NCI-H446 treated with DMSO at 0.1 percent for 48 hours (cell line): ENCODE measurements around the gene EVL.
"Not testable (repeated sequence)": the region's sequence is repeated elsewhere in the genome, so short reads cannot be mapped to it uniquely, and the experiment has no call there.

Source experiments
- DNase-seq: peaks from one replicate; lab custom pipeline; 2025; lab: John Stamatoyannopoulos, UW

Gene EVL

DNA sequence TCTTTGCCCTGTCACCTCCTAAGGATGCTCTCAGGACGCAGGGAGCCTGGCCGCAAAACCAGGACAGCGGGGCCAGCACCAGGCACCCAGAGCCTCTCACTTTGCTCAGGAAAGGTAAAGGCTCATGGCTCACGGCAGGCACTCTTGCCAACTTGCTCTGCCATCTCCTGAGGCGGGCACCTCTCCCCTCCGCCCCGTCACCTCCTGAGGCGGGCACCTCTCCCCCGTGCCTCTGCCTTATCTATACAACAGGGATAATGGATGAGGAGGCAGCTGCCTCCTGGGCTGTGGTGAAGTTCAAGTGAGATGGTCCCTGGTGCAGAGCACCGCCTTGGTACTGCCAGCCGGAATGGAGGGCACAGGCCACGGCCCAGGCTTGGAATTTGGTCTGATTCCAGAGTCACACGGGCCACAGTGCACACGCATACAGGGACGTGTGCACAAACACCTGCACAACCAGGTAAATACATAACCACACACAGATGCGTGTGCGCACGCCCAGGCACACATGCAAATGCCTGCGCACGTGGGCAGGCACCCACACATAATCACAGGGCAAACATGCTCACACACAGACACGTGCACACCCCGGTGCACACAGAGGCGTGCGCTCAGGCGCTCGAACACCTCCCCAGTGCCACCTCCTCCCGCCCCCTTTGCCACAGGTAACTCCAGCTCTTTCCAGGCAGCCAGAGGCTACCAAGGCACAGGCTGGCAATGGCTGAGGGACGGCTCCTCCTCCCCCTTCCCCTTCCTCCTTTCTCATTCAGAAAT, 82.7 kb downstream of the EVL start:
- DNase-seq: no peak

DNA sequence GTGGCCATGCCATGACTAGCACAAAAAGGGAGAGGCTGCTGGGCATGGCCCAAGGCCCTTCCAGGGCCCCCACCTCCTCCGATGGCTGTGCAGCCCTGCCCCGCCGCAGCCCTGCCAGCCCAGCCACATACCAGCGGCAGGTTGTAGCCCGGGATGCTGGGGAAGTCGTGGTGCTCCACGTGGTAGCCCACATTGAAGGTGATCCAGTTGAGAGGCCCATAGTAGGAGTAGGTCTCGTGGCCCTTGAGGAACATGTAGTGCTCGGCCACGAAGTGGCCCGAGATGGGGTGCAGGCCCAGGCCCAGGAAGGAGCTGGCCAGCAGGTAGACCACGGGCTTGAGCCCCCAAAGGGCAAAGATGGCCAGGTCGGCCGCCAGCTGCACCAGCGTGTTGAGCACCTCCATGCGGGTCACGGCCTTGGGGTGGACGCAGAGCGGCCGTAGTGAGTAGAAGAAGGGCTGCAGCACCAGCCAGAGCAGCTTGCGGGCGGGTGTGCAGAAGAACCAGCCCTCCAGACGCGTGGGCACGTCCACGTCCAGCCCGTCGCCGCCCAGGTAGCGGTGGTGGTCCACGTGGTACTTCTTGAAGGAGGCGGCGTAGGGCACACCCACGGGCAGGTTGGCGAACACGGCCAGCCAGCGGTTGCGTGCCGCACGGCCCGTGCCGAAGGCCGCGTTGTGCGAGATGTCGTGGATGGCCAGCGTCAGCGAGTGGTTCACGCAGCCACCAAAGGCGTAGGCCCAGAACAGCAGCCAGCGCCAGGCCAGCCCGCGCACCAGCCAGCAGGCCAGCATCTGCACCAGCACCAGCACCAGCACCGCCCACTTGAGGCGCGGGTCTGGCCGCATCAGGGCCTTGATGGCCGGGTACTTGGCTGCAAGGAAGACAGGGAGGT, 83.9 kb downstream of the EVL start:
- no peak for DNase-seq

DNA sequence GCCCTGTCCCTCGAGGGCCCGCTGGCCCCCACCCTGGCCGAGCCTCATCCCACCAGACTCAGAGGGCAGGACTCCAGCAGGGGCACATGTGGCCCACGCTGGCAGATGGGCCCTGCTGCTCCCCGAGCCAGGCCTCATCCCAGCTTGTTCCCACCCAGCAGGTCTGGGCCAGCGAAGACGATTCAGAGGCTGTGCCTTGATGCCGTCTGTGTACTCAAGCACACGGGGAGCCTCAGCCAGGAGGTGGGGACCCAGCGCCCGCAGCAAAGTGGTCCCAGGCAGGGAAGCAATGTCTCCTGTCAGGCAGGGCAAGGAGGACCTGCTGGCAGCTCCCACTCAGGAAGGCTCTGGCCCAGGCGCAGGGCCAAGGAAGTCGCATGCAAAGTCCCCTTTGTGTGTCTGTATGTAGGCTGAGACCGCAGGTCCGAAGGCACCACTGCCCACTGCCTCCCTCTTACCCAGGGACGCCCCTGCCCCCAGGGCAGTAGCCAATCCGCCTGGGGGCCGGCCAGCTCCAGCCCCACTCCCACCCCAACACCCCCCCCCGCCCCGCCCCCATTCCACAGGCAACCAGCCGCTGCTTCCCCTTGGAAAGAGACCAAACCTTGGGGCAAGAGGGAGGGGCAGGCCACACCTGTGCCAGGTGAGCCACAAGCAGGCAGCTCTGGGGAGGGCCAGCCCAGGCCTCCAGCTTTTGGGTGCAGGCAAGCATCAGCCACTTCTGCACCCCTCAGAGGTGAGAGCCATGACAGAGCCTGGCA, 84.8 kb downstream of the EVL start:
- DNase-seq: peak; percentile 26

DNA sequence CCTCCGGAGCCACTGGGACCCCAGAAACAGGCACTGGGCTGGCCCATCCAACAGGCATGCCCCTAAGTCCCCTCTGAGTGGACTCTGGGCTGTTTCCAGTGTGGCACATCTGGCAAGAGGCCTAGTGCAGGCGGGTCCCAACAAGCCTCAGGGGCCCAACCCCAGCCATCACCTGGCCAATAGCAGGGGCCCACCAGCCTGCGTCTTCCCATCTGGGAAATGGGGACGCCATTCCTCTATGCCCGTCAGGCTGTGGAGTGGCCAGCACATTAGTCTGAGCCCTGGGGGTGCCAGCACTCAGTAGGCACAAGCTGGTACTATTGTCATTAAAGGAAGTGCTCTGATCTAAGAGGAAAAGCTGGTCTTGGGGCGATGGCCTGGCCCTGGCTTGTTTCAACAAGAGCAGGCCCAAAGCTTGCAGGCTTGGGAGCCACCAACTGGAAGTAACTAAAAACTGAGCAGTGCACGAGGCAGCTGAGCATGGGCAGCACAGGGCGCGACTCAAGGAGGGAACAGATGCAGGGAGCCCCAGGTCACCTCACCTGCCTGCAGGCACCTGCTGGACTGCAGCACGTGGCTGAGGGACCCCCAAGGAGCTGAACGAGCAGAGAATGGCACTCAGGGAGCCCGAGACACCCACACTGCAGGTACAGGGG, 85.8 kb downstream of the EVL start:
- no peak for DNase-seq

DNA sequence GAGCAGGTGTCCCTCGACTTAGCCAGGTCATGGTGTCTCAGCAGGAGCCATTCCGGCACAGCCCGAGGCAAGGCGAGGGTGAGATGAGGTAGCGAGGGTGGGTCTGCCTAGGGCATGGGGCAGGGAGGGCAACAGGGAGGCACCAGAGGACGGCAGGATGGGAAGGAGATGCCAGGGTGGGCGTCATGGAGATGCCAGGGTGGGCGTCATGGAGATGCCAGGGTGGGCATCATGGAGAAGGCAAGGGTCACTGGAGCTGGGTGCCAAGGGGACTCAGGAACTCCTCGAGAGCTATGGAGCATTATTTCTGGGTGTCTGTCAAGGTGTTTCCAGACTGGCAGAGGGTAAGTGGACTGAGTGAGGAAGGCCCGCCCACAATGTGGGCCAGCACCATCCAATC, 86.9 kb downstream of the EVL start:
- no peak for DNase-seq

DNA sequence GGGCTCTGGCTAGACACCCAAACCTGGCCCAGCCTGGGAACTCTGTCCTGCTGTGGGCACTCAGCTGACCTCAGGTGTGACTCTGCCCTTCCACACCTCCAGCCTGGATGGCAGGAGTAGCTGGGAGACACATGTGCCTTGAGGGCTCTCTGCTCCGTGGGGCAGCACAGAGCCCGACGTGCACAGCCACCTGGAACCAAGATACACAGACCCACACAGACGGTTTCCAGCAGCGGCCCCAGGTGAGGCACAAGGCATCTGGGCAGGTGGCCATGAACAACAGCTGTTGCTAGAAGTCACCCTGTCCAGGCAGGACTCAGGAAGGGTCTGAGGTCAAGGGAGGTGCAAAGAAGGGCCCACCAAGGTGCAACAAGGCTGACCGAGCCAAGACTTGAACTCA, 88.3 kb downstream of the EVL start:
- DNase-seq: no peak

DNA sequence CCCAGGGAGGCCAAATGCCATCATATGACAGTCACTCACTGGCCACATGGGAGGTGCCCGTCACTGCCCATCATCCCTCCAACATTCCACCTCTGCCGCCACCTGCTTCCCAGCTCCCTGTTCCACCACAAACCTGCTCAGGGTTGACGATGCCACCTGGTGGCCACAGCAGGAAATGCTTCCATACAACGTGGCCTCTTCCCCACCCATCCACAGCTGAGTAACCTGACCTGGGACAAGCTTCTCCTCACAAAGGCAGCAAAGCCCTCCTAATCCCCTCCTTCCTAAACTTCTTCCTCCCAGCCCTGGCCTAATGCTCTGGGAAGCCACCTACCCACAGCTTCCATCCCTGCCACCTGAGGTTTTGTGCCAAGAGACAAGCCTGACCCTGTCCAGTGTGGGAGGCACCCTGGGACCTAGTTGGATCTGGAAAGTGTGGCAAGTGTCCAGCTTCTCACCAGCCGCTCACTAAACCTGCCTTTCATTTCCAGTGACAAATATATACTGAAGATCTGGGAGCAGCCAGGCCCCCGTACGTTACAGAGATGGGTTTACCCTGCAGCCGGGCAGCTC, 89.9 kb downstream of the EVL start:
- no peak for DNase-seq

DNA sequence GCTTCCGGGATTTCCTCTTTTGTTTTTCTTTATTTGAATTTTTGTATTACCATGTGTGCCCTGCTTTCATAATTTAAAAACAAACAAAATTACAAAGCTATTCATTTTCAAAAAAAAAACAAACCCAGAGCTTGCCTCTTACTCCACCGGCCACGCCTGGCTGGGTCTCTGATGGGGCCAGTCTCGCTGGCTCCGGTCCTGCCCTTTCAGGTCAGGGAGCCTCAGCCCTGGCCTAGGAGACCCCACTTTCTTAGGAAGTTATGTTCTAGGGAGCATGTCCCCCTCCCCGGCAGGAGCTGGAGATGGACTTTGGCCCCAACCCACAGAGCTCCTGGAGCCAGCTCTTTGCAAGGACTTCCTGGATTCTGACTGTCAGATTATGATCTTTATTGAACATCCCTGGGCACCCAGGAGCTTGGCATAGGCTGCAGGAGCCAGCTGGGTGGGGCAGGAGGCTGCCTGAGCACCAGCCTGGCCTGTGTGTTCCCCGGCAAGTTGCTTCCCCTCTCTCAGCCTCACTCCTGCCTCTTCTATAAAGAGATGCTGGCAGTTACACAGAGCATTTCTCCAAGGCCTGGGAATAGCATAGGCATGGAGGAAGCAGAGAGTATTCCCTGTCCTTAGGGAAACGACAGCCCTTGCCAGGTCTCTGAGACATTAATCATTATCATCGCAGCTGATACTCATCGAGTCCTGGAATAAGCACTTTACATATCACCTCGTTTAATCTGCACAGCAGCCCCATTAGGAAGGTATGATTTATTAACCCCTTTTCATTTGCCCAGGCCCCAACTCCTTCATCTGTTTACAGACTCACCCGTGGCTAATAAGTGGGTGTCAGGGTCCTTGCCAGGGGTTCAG, 90.8 kb downstream of the EVL start:
- peak; percentile 31 for DNase-seq

DNA sequence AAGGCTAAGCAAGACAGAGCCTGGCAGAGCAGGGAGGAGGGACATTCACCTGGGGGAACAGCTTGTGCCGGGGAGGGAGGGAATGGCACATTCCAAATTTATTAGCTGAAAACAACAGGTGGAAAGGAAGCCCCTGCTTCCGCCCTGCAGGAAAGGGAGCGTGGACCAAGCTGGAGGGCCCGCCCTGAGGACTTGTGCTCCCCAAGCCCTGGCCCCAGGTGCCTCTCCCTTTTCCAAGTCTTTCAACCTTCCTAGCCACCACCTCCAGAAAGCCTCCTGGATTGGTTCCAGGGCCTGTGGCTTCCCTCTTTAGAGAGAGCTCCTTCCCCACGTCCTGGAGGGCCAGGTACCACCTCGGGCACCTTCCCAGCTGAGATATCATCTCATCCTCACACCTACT, 91.6 kb downstream of the EVL start:
- DNase-seq: no peak

DNA sequence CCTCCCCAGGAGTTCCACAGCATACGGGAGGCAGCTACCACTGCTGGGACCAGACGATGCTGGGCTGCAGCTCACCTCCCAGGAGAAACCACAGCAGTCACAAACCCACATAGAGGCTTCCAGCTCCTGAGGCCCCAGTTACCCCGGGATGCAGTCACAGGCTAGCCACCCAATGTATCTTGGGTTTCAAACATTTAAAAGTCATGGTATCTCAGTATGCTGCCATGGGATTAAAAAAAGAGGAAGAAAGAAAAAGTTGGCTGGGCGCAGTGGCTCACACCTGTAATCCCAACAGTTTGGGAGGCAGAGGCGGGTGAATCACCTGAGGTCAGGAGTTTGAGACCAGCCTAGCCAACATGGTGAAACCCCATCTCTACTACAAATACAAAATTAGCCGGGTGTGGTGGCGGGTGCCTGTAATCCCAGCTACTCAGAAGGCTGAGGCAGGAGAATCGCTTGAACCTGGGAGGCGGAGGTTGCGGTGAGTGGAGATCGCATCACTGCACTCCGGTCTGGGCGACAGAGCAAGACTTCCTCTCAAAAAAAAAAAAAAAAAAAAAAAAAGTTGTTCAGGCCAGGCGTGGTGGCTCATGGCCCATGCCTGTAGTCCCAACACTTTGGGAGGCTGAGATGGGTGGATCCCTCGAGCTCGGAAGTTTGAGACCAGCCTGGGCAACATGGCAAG, 92.5 kb downstream of the EVL start:
- not testable (repeated sequence) for DNase-seq

DNA sequence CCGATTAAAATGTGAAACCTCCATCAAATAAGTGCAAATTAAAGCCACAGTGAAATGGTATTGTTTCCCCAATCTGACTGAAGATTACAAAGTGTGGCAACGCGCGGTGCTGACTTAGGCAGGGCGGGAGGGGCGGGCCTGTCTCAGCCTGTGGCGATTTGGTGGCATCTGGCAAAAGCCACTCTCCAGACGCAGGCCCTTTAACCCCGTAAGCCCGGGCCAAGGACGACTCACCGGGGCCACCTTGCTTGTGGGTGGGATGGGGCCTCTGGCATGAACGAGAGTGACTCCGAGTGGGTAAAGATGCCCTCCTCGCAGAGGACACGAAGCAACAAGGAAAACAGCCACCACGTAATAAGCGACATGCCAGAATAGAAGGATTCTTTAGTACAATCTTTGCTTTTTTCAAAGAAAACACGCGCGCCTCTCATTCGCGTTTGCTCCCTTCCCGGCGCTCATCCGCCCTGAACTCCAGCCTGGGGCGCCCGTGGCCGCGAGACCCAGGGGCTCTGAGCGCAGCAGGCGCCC, 93.4 kb downstream of the EVL start:
- DNase-seq: no peak

DNA sequence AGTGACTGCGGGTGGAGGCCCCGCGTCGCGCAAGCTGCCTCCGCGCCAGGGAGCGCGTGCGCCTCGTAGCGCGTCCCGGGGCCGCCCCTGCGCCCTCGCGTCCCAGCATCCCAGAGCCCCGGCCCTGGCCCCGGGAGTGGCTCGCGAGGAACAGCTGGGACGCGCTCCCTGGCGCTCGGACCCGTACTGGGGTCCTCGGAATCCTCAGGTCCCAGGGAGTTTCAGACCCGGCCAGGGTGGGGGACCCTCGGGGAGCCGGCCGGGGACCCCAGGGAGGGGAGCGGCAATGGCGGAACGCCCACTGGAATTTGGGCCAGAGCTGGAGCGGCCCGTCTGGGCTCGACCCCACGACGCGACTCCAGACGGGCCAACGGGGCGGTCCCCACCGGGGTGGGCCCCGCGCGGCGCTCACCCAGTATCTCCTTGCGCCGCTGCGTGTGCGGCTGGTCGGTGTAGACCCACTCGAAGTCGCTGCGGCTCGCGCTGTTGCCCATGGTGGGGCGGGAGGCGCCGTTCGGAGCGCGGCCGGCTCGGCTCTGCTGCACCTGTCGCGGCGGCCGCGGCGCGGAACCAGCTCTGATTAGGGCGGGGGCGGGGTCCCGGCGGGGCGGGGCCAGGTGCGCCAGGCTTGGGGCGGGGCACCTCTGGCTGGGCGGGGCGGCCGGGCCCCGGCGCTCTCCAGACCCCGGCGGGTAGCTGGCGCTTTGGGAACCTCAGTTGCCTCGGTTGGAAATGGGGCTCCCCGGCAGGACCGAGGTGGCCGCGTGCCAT, 94.1 kb downstream of the EVL start, which contains the start of gene DEGS2:
Gene DEGS2 (minus strand): TSS at position 552 of the 771 bp plus-strand sequence. CDS start 58 bp downstream, at position 494.
- no peak for DNase-seq

DNA sequence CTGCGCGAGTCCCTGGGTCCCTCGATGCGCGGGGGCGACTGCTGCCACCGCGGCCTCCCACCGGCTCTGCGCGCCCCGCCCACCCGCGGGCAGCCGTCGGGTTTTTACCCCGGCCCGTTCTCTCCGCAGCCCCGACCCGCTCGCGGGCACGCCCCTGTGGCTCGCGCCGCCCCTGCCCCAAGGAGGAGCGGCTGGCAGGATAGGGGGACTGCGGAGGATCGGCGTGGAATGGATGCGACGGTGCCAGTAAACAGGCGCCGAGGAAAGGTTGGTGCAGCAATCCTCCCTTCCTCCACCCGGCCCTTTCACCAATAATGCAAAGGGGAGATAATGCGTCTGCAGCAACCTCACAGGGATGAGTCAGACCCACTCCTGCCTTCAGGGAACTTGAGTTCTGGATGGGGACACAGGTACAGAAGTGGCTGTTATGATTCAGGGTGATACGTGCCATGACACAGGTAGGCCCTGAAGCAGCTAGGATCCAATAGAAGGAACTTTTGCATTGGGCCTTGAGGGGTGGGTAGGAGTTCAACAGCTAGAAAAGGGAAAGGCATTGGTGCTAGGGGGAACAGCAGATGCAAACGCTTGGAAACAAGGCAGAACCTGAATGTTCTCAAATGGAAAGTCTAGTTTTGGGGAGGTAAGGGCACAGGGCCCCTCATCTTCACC, 94.8 kb downstream of the EVL start:
- no peak for DNase-seq

DNA sequence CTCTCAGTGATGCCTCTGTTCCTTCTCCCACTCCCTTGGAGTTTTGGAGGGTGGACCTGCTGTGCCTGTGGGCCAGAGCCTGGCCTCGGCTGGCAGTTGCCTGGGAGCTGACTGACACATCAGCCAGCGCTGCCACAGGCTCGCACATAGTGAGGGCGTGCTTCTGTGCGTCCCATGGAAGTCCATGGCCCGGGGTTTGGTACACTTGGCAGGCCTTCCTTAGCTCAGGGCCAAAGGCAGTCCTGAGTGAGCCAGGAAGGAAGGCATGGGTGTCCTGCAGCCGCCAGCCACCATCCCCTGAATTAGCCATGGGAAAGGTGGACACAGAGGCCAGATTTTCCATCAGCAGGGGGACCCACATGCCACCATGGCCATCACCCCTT, 95.3 kb downstream of the EVL start:
- no peak for DNase-seq

DNA sequence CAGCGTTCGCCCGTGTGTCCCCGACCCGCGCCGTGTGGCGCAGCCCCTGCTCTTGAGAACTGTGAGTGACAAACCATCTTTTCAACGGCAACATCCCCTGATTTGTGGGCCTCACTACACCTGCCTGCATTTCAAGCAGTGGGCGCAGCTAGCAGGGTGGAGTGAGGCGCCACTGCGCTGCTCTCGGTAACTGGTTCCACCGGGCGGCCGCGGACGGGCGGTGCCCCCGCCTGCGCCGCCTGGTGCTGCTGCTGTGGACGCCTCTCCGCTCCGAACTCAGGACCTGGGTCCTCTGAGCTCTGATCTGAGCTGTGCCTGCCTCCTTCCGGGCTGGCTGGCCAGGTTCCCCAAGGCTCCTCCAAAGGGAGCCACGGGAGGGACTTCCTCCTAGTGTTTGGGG, 100.2 kb downstream of the EVL start:
- no peak for DNase-seq

DNA sequence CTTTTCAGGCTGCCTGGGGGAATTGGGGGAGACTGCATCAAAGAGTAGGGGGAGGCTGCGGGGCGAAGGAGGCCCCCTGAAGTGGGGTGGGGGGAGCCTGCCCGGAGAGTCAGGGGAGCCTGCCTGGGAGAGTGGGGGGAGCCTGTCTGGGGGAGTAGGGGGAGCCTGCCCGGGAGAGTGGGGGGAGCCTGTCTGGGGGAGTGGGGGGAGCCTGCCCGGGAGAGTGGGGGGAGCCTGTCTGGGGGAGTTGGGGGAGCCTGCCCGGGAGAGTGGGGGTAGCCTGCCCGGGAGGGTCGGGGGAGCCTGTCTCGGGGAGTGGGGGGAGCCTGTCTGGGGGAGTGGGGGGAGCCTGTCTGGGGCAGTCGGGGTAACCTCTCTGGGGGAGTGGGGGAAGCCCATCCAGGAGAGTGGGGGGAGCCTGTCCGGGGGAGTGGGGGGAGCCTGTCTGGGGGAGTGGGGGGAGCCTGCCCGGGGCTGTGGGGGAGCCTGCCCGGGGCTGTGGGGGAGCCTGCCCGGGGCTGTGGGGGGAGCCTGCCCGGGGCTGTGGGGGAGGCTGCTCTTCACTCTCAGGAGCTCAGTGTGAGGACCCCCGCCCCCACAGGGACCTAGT, 100.7 kb downstream of the EVL start:
- DNase-seq: no peak

DNA sequence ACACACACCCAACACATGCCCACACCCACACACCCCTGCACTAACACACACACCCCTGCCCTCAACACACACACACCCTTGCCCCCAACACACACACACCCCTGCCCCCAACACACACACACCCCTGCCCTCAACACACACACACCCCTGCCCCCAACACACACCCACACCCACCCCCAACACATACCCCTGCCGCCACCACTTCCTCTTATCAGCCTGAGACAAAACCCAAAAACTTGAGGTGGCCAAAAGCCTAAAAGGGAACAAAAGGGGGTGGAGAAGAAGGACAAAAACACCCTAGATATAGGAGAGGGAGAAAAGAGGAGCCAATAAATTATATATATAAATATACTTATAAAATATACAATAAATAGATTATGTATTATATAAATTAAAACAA, 103.3 kb downstream of the EVL start:
- no peak for DNase-seq

DNA sequence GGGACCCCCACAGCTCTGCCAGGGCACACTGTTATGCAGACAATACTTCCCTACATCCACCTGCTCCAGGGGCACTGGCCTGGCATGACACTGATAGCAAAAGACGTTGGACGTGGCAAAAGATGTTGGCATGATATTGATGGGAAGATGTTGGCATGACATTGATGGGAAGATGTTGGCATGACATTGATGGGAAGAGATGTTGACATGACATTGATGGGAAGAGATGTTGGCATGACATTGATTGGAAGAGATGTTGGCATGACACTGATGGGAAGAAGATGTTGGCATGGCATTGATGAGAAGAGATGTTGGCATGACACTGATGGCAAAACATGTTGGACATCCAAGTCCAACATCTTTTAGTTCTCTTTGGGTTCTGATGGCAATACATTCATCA, 105.7 kb downstream of the EVL start:
- DNase-seq: no peak
